ENCODE results near the gene CPNE1.

Gene CPNE1

DNA sequence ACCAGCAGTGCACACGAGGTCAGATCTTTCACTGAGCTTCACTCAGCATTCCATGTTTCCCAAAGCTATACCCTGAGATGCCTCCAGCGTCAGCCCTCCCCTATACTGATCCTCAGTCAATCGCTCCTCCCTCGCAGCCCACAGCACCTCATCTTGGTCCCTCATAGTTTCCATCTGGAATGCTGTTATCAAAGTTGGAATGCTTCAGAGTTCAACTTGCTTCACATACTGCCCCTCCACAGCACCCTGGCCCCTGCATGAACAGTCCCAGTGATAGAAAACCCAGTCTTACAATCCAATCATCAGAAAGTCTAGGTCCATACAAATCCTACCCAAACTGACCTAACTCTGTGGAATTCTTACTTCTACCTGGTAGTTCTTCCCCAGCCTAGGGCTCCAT, 29.0 kb downstream of the CPNE1 start:
- peaks cover 27% of the 10 kb centered on the region for H3K36me3 ChIP-seq (ENCODE audit: control insufficient read depth, insufficient read depth, low read length)
- no peaks in the 10 kb centered on the region for H3K9me3 ChIP-seq (ENCODE audit: control insufficient read depth, low read length)
- H3K4me1 ChIP-seq (ENCODE audit: control insufficient read depth, insufficient read depth, low read length, poor library complexity, severe bottlenecking) = no peaks in the 10 kb centered on the region
- no peak overlapping the region for H3K4me3 ChIP-seq (ENCODE audit: extremely low read depth, insufficient read depth, low read length, poor library complexity, severe bottlenecking)
- H3K27ac ChIP-seq (ENCODE audit: low read depth, low read length, severe bottlenecking) = no peak overlapping the region
- 85 to 93% methylated on average over 4 of the region's 4 CpGs for WGBS, 2 experiments (ENCODE audit: insufficient coverage in 2 of 2)

DNA sequence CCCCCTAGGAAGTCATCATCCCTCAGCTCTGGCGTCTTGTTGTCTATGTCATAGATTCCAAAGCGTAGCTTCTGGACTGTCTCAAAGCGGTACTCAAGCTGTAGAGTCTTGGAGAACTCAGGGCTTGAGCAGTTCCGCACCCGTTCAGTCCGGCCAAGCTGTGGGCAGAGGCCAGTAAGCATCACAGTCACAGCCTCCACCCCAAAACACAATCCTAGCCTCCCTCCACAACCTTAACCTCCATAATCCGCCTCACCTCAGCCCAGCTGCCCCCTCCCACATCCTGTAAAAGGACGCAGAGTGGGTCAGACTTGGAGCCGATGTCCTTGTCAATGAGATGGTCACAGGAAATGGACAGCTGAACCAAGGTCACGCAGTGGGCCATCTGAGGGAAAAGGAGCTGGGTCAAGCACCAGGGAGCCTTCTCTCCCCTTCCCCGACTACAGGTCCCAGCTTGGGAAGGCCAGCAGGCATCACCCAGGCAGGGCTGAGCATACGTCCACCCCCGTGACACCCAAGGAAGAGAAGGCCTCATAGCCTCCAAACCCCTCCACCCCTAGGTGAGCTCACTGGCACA, 32.1 kb downstream of the CPNE1 start:
- Histone ChIP-seq H3K4me3 (ENCODE audit: extremely low read depth, insufficient read depth, low read length, poor library complexity, severe bottlenecking) (no peak overlapping the region), H3K27ac (ENCODE audit: low read depth, low read length, severe bottlenecking) (no peak overlapping the region), H3K9me3 (ENCODE audit: control insufficient read depth, low read length) (no peaks in the 10 kb centered on the region), H3K36me3 (ENCODE audit: control insufficient read depth, insufficient read depth, low read length) (peaks cover 56% of the 10 kb centered on the region), H3K4me1 (ENCODE audit: control insufficient read depth, insufficient read depth, low read length, poor library complexity, severe bottlenecking) (no peaks in the 10 kb centered on the region)
- 93 to 100% methylated on average over 9 to 10 of the region's 13 CpGs for WGBS, 2 experiments (ENCODE audit: insufficient coverage in 2 of 2)

DNA sequence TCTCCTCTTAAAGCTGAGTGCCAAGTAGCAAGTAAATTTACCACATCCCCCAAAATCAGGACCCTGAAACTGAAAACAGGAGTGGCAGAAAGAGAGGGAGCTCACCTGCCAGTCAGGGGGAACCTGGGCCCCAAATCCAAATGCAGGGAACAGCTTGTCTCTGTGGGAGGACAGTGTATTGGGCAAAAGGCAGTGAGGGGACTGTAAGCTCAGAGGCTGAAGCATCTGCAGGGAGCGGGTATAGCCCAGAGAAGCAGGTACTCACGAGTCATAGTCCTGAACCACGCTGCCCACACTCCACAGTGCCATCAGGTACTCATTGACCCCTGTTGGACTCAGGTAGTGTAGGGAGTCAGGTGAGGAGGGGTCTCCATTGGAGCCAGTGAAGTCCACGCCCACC, 34.1 kb downstream of the CPNE1 start:
- 100% methylated on average over 3 to 4 of the region's 4 CpGs for WGBS, 2 experiments (ENCODE audit: insufficient coverage in 2 of 2)
- Histone ChIP-seq H3K9me3 (ENCODE audit: control insufficient read depth, low read length) (no peaks in the 10 kb centered on the region), H3K4me1 (ENCODE audit: control insufficient read depth, insufficient read depth, low read length, poor library complexity, severe bottlenecking) (no peaks in the 10 kb centered on the region), H3K27ac (ENCODE audit: low read depth, low read length, severe bottlenecking) (no peak overlapping the region), H3K36me3 (ENCODE audit: control insufficient read depth, insufficient read depth, low read length) (peaks cover 74% of the 10 kb centered on the region), H3K4me3 (ENCODE audit: extremely low read depth, insufficient read depth, low read length, poor library complexity, severe bottlenecking) (no peak overlapping the region)

DNA sequence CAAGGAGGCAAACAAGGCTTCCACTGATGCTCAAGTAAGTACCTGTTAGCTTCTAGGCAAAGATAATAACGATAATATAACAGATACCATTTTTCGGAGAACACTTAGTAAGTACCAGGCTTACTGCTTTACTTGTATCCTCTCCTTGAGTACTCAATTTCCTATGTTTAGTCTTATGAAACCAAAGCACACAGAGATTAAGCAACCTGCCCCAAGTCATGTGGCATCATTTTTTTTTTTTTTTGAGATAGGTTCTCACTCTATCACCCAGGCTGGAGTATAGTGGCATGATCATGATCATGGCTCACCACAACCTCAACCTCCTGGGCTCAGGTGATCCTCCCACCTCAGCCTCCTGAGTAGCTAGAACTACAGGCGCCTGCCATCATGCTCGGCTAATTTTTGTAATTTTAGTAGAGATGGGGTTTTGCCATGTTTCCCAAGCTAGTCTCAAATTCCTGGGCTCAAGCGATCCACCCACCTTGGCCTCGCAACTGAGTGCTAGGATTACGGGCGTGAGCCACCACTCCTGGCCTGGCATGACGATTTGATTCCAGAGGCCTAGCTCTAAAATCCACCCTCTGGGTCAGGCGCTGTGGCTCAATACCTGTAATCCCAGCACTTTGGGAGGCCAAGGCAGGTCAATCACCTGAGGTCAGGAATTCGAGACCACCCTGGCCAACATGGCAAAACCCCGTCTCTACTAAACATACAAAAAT, 35.1 kb downstream of the CPNE1 start:
- H3K9me3 ChIP-seq (ENCODE audit: control insufficient read depth, low read length) = no peaks in the 10 kb centered on the region
- H3K36me3 ChIP-seq (ENCODE audit: control insufficient read depth, insufficient read depth, low read length) = peaks cover 85% of the 10 kb centered on the region
- no peak overlapping the region for H3K27ac ChIP-seq (ENCODE audit: low read depth, low read length, severe bottlenecking)
- H3K4me3 ChIP-seq (ENCODE audit: extremely low read depth, insufficient read depth, low read length, poor library complexity, severe bottlenecking) = no peak overlapping the region
- no peaks in the 10 kb centered on the region for H3K4me1 ChIP-seq (ENCODE audit: control insufficient read depth, insufficient read depth, low read length, poor library complexity, severe bottlenecking)
- 93 to 94% methylated on average over 10 of the region's 12 CpGs for WGBS, 2 experiments (ENCODE audit: insufficient coverage in 2 of 2)

DNA sequence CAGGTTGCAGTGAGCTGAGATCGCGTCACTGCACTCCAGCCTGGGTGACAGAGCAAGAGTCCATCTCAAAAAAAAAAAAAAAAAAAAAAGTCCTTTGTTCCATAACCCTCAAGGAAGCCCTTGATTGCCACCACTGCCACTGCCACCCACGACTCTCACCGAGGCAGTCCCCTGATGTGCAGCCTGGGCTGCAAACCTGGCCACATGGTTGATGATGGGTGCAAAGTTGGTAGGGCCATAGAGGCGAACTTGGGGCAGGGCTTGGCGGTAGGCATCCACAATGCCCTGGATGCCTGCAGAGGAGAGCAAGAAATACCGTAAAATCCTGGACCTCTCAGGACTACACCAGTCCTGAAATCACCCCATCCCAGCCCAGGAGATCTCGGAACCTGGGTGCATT, 37.6 kb downstream of the CPNE1 start:
- Histone ChIP-seq H3K36me3 (ENCODE audit: control insufficient read depth, insufficient read depth, low read length) (peaks cover 82% of the 10 kb centered on the region), H3K4me3 (ENCODE audit: extremely low read depth, insufficient read depth, low read length, poor library complexity, severe bottlenecking) (no peak overlapping the region), H3K9me3 (ENCODE audit: control insufficient read depth, low read length) (no peaks in the 10 kb centered on the region), H3K4me1 (ENCODE audit: control insufficient read depth, insufficient read depth, low read length, poor library complexity, severe bottlenecking) (no peaks in the 10 kb centered on the region), H3K27ac (ENCODE audit: low read depth, low read length, severe bottlenecking) (no peak overlapping the region)
- WGBS, 2 experiments (ENCODE audit: insufficient coverage in 2 of 2) = 99 to 100% methylated on average over 3 to 8 of the region's 8 CpGs

DNA sequence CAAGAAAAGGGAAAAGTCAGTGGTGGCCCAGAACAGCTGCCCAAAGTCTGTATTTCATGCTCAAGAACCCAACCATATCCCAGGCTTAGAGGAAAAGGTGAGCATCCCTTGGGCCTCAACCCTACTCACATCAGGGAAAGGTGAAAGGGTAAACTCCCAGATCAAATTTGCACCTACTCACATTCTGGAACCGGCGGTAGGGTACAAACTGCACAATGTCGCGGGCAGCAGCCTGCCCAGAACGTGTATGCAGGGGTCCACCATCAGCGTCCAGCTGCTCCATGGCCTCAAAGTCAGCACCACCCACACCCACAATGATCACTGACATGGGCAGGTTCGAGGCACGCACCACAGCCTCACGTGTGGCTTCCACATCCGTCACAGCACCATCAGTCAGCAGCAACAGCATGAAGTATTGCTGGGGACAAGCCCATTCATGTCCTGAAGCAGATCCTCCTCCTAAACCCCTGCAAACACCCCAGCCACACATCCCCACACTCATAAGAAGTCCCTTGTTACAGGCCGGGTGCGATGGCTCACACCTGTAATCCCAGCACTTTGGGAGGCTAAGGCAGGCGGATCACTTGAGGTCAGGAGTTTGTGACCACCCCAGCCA, 38.2 kb downstream of the CPNE1 start:
- Histone ChIP-seq H3K9me3 (ENCODE audit: control insufficient read depth, low read length) (no peaks in the 10 kb centered on the region), H3K4me1 (ENCODE audit: control insufficient read depth, insufficient read depth, low read length, poor library complexity, severe bottlenecking) (no peaks in the 10 kb centered on the region), H3K27ac (ENCODE audit: low read depth, low read length, severe bottlenecking) (no peak overlapping the region), H3K36me3 (ENCODE audit: control insufficient read depth, insufficient read depth, low read length) (peaks cover 77% of the 10 kb centered on the region), H3K4me3 (ENCODE audit: extremely low read depth, insufficient read depth, low read length, poor library complexity, severe bottlenecking) (no peak overlapping the region)
- 90 to 98% methylated on average over 9 to 11 of the region's 13 CpGs for WGBS, 2 experiments (ENCODE audit: insufficient coverage in 2 of 2)

- no peaks in the 10 kb centered on the region for H3K9me3 ChIP-seq (ENCODE audit: control insufficient read depth, low read length)
- no peaks in the 10 kb centered on the region for H3K4me1 ChIP-seq (ENCODE audit: control insufficient read depth, insufficient read depth, low read length, poor library complexity, severe bottlenecking)
- WGBS, 2 experiments (ENCODE audit: insufficient coverage in 2 of 2) = 91 to 98% methylated on average over 4 of the region's 6 CpGs
- peaks cover 75% of the 10 kb centered on the region for H3K36me3 ChIP-seq (ENCODE audit: control insufficient read depth, insufficient read depth, low read length)
- H3K4me3 ChIP-seq (ENCODE audit: extremely low read depth, insufficient read depth, low read length, poor library complexity, severe bottlenecking) = no peak overlapping the region
- no peak overlapping the region for H3K27ac ChIP-seq (ENCODE audit: low read depth, low read length, severe bottlenecking)
Measured at GRCh38 chr20:35625584-35626385, 38.9 kb downstream of the CPNE1 start.

GRCh38 chr20:35621560-35621946, 43.1 kb downstream of the CPNE1 start:
- WGBS, 2 experiments (ENCODE audit: insufficient coverage in 2 of 2) = 92% methylated on average over 2 of the region's 2 CpGs; no CpG with 5 or more reads in 1 of the 2 experiments
- H3K9me3 ChIP-seq (ENCODE audit: control insufficient read depth, low read length) = no peaks in the 10 kb centered on the region
- H3K4me3 ChIP-seq (ENCODE audit: extremely low read depth, insufficient read depth, low read length, poor library complexity, severe bottlenecking) = no peak overlapping the region
- H3K36me3 ChIP-seq (ENCODE audit: control insufficient read depth, insufficient read depth, low read length) = peaks cover 38% of the 10 kb centered on the region
- H3K27ac ChIP-seq (ENCODE audit: low read depth, low read length, severe bottlenecking) = no peak overlapping the region
- peaks cover 8% of the 10 kb centered on the region for H3K4me1 ChIP-seq (ENCODE audit: control insufficient read depth, insufficient read depth, low read length, poor library complexity, severe bottlenecking)

GRCh38 chr20:35620818-35621559, 43.7 kb downstream of the CPNE1 start:
- no peak overlapping the region for H3K27ac ChIP-seq (ENCODE audit: low read depth, low read length, severe bottlenecking)
- 94 to 100% methylated on average over 9 of the region's 11 CpGs for WGBS, 2 experiments (ENCODE audit: insufficient coverage in 2 of 2)

More at GRCh38 chr20:35620818-35621559, 43.7 kb downstream of the CPNE1 start:
- H3K4me3 ChIP-seq (ENCODE audit: extremely low read depth, insufficient read depth, low read length, poor library complexity, severe bottlenecking) = no peak overlapping the region
- peaks cover 32% of the 10 kb centered on the region for H3K36me3 ChIP-seq (ENCODE audit: control insufficient read depth, insufficient read depth, low read length)
- peaks cover 8% of the 10 kb centered on the region for H3K4me1 ChIP-seq (ENCODE audit: control insufficient read depth, insufficient read depth, low read length, poor library complexity, severe bottlenecking)
- H3K9me3 ChIP-seq (ENCODE audit: control insufficient read depth, low read length) = no peaks in the 10 kb centered on the region
